Measurements from ENCODE around the gene RER1.

DNA sequence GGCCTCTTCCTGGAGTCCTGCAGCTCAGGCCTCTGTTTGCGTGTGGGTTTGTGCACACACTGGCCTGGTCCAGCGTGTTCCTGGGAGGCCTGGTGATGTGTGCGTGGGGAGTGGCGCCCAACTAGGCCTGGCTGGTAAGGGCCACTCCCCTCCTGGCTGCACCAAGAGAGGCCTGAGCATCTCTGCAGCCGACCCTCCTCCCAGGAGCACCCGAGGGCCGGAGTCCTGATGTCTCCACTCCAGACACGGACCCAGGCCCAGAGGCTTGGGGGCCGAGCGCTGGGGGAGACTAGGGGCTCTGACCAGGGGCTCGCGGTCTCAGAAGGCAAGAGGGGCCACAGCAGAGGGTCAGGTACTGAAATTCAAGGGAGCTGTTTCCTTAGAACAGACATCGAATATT is 33.6 kb upstream of the RER1 start:
- TF ChIP-seq EZH2 (IDR thresholded peaks at IDR 0.05; ENCODE audit: borderline replicate concordance, low read length) = no peak
- TF ChIP-seq, protein P1, sequence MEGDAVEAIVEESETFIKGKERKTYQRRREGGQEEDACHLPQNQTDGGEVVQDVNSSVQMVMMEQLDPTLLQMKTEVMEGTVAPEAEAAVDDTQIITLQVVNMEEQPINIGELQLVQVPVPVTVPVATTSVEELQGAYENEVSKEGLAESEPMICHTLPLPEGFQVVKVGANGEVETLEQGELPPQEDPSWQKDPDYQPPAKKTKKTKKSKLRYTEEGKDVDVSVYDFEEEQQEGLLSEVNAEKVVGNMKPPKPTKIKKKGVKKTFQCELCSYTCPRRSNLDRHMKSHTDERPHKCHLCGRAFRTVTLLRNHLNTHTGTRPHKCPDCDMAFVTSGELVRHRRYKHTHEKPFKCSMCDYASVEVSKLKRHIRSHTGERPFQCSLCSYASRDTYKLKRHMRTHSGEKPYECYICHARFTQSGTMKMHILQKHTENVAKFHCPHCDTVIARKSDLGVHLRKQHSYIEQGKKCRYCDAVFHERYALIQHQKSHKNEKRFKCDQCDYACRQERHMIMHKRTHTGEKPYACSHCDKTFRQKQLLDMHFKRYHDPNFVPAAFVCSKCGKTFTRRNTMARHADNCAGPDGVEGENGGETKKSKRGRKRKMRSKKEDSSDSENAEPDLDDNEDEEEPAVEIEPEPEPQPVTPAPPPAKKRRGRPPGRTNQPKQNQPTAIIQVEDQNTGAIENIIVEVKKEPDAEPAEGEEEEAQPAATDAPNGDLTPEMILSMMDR (conservative IDR thresholded peaks at IDR 0.05 in 1 of 2, IDR thresholded peaks at IDR 0.05 in 1 of 2; ENCODE audit: extremely low read depth in 1 of 2, insufficient read depth in 1 of 2, low read depth in 1 of 2, low read length in 2 of 2) = no peak
